ENCODE results near the gene CES3.

The CES3 gene

DNA sequence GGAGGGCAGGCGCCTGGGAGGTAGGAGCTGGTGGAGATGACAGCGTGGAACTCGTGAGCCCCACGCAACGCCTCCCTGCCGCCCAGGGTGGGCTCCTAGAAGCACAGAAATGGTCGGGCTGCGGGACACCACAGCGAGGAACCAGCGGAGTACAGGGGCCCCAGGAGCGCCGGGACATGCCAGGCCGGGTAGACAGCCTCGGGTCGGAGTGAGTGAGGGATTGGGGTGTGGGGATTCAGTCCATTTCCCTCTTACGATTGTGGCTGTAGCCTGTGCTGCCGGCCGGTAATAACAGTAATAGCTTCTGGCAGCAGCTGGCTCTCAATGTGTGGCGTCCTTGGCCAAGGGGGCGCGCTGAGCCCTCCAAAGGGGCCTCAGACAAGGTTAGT is 12.2 kb upstream of the CES3 start:
- Histone ChIP-seq H3K4me3 (ENCODE audit: insufficient read depth in 1 of 2, low read depth in 1 of 2, low read length in 2 of 2) (peak overlapping the region in 1 of 2 experiments; percentile 74), H4K91ac (ENCODE audit: low read length) (no peak overlapping the region), H2BK12ac (ENCODE audit: low read length in 2 of 2) (no peak overlapping the region), H3K9me3 (ENCODE audit: control insufficient read depth, low read length) (peaks cover 4% of the 10 kb centered on the region), H2AK5ac (ENCODE audit: low read length, severe bottlenecking) (no peak overlapping the region), H3K27ac (ENCODE audit: low read length, poor library complexity, severe bottlenecking) (no peak overlapping the region), H3K4ac (ENCODE audit: low read depth in 1 of 2, low read length in 2 of 2) (no peak overlapping the region), H3K4me2 (ENCODE audit: low read length, poor library complexity, severe bottlenecking) (no peak overlapping the region), H3K14ac (ENCODE audit: low read length in 2 of 2) (no peak overlapping the region), H2BK15ac (ENCODE audit: low read depth, poor library complexity, severe bottlenecking) (no peak overlapping the region), H2BK120ac (ENCODE audit: low read depth, low read length) (no peak overlapping the region), H3K9ac (ENCODE audit: low read length) (peak overlapping the region; percentile 68), H3K4me1 (ENCODE audit: control insufficient read depth, insufficient read depth, low read depth, low read length) (peaks cover 7% of the 10 kb centered on the region), H3K79me1 (replicated peaks; ENCODE audit: low read length, poor library complexity, severe bottlenecking) (no peaks in the 10 kb centered on the region), H3K18ac (ENCODE audit: low read depth in 1 of 2, low read length in 2 of 2) (peak overlapping the region in 1 of 2 experiments; percentile 70), H2BK5ac (ENCODE audit: low read depth, low read length, poor library complexity, severe bottlenecking) (no peak overlapping the region), H4K8ac (ENCODE audit: low read length) (no peak overlapping the region), H2AFZ (ENCODE audit: low read depth, low read length) (no peak overlapping the region), H3K23ac (ENCODE audit: low read length in 2 of 2) (no peak overlapping the region), H3K27me3 (ENCODE audit: control insufficient read depth in 1 of 2, insufficient read depth in 1 of 2, low read length in 2 of 2) (peaks cover 14 to 15% of the 10 kb centered on the region in 2 experiments), H3K36me3 (ENCODE audit: control insufficient read depth in 1 of 2, insufficient read depth in 2 of 2, low read depth in 1 of 2, low read length in 2 of 2) (peaks cover 2 to 3% of the 10 kb centered on the region in 2 experiments)
- 66% methylated on average over 21 of the region's 21 CpGs for WGBS
- no peak for DNase-seq

DNA sequence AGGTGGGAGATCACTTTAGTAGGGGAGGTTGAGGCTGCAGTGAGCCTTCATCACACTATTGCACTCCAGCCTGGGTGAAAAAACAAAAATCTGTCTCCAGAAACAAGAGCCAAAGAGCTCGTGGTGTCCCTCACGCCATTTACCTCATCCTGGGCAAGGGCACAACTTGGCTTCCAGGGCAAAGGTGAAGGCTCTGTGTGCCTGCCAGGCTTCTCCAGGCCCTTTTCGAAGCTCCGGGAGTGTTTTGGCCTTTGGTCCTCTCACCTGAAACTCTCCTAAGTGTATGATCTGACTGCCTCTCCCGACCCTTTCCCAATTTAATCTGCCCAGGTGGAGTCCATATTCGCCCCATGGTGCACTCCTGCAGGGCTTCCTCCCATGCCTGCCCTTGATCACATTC is 11.6 kb upstream of the CES3 start:
- H3K18ac ChIP-seq (ENCODE audit: low read depth in 1 of 2, low read length in 2 of 2): no peak overlapping the region
- no peak overlapping the region for H2BK5ac ChIP-seq (ENCODE audit: low read depth, low read length, poor library complexity, severe bottlenecking)
- no peak overlapping the region for H4K91ac ChIP-seq (ENCODE audit: low read length)
- H4K8ac ChIP-seq (ENCODE audit: low read length): no peak overlapping the region
- no peak overlapping the region for H2BK15ac ChIP-seq (ENCODE audit: low read depth, poor library complexity, severe bottlenecking)
- no peak overlapping the region for H2BK120ac ChIP-seq (ENCODE audit: low read depth, low read length)
- no peak overlapping the region for H3K4me2 ChIP-seq (ENCODE audit: low read length, poor library complexity, severe bottlenecking)
- no peak overlapping the region for H3K4ac ChIP-seq (ENCODE audit: low read depth in 1 of 2, low read length in 2 of 2)
- no peak overlapping the region for H3K4me3 ChIP-seq (ENCODE audit: insufficient read depth in 1 of 2, low read depth in 1 of 2, low read length in 2 of 2)
- 75% methylated on average over 6 of the region's 6 CpGs for WGBS
- no peaks in the 10 kb centered on the region for H3K36me3 ChIP-seq (ENCODE audit: control insufficient read depth in 1 of 2, insufficient read depth in 2 of 2, low read depth in 1 of 2, low read length in 2 of 2)
- H2AK5ac ChIP-seq (ENCODE audit: low read length, severe bottlenecking): no peak overlapping the region
- H3K27me3 ChIP-seq (ENCODE audit: control insufficient read depth in 1 of 2, insufficient read depth in 1 of 2, low read length in 2 of 2): peaks cover 14 to 15% of the 10 kb centered on the region in 2 experiments
- H3K14ac ChIP-seq (ENCODE audit: low read length in 2 of 2): no peak overlapping the region
- H3K79me1 ChIP-seq (replicated peaks; ENCODE audit: low read length, poor library complexity, severe bottlenecking): no peaks in the 10 kb centered on the region
- H3K4me1 ChIP-seq (ENCODE audit: control insufficient read depth, insufficient read depth, low read depth, low read length): peaks cover 7% of the 10 kb centered on the region
- no peak overlapping the region for H3K23ac ChIP-seq (ENCODE audit: low read length in 2 of 2)
- peaks cover 4% of the 10 kb centered on the region for H3K9me3 ChIP-seq (ENCODE audit: control insufficient read depth, low read length)
- no peak overlapping the region for H3K9ac ChIP-seq (ENCODE audit: low read length)
- no peak overlapping the region for H2BK12ac ChIP-seq (ENCODE audit: low read length in 2 of 2)
- no peak for DNase-seq
- H3K27ac ChIP-seq (ENCODE audit: low read length, poor library complexity, severe bottlenecking): no peak overlapping the region
- no peak overlapping the region for H2AFZ ChIP-seq (ENCODE audit: low read depth, low read length)

DNA sequence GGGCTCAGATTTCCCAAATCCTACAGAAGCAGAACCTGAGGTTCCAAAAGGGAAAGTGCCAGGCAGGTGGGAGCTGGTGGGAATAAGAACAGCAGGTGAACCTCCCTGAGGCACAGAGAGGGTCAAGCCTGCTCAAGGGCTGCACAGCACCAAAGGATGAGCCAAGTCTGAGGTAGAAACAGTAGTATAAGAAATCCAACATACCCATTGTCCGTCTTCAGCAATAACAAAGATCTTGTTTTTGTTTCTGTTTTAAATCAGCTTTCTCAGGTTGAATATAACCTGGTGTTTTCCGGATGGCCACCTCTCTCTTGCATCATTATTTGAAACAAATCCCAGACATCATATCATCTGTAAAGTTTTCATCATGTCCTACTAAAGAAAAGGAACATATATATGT is 10.6 kb upstream of the CES3 start:
- Histone ChIP-seq H3K4ac (ENCODE audit: low read depth in 1 of 2, low read length in 2 of 2) (no peak overlapping the region), H4K91ac (ENCODE audit: low read length) (no peak overlapping the region), H3K4me1 (ENCODE audit: control insufficient read depth, insufficient read depth, low read depth, low read length) (peaks cover 7% of the 10 kb centered on the region), H3K18ac (ENCODE audit: low read depth in 1 of 2, low read length in 2 of 2) (no peak overlapping the region), H2BK15ac (ENCODE audit: low read depth, poor library complexity, severe bottlenecking) (no peak overlapping the region), H2AK5ac (ENCODE audit: low read length, severe bottlenecking) (no peak overlapping the region), H2BK5ac (ENCODE audit: low read depth, low read length, poor library complexity, severe bottlenecking) (no peak overlapping the region), H2BK120ac (ENCODE audit: low read depth, low read length) (no peak overlapping the region), H3K4me3 (ENCODE audit: insufficient read depth in 1 of 2, low read depth in 1 of 2, low read length in 2 of 2) (no peak overlapping the region), H3K36me3 (ENCODE audit: control insufficient read depth in 1 of 2, insufficient read depth in 2 of 2, low read depth in 1 of 2, low read length in 2 of 2) (no peaks in the 10 kb centered on the region), H3K79me1 (replicated peaks; ENCODE audit: low read length, poor library complexity, severe bottlenecking) (no peaks in the 10 kb centered on the region), H2AFZ (ENCODE audit: low read depth, low read length) (no peak overlapping the region), H3K14ac (ENCODE audit: low read length in 2 of 2) (no peak overlapping the region), H3K23ac (ENCODE audit: low read length in 2 of 2) (no peak overlapping the region), H3K9ac (ENCODE audit: low read length) (no peak overlapping the region), H3K9me3 (ENCODE audit: control insufficient read depth, low read length) (peaks cover 4% of the 10 kb centered on the region), H4K8ac (ENCODE audit: low read length) (no peak overlapping the region), H3K27ac (ENCODE audit: low read length, poor library complexity, severe bottlenecking) (no peak overlapping the region), H2BK12ac (ENCODE audit: low read length in 2 of 2) (no peak overlapping the region), H3K27me3 (ENCODE audit: control insufficient read depth in 1 of 2, insufficient read depth in 1 of 2, low read length in 2 of 2) (peaks cover 14 to 15% of the 10 kb centered on the region in 2 experiments), H3K4me2 (ENCODE audit: low read length, poor library complexity, severe bottlenecking) (no peak overlapping the region)
- 100% methylated on average over 1 of the region's 2 CpGs for WGBS
- DNase-seq: no peak

DNA sequence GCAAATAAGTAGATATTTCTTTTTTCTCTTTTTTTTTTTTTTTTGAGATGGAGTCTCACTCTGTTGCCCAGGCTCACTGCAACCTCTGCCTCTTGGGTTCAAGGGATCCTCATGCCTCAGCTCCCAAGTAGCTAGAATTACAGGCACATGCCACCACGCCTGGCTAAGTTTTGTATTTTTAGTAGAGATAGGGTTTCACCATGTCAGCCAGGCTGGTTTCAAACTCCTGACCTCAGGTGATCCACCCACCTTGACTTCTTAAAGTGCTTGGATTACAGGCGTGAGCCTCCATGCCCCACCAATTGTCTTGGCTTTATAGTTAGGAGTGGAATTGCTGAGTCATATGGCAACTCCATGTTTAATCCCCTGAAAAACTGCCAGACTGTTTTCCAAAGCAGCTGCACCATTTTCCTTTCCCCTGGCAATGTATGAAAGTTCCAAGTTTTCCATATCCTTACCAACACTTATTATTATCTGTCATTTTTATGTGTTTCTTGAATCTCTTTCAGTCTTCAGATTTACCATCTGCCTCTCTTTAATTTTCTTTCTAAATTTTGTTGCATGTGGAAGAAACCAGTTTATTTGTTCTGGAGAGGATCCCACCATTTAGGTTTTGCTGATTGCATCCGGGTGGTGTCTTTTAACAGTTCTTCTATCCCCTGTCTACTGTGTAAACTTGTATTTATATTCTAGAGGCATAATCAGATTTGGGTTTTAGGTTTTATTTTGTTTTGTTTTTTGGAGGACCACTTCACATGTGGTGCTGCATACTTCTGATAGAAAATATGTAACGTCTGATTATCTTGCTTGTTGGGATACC is 9.9 kb upstream of the CES3 start:
- H4K91ac ChIP-seq (ENCODE audit: low read length): no peak overlapping the region
- H3K27me3 ChIP-seq (ENCODE audit: control insufficient read depth in 1 of 2, insufficient read depth in 1 of 2, low read length in 2 of 2): peaks cover 14 to 15% of the 10 kb centered on the region in 2 experiments
- H4K8ac ChIP-seq (ENCODE audit: low read length): no peak overlapping the region
- no peak overlapping the region for H3K23ac ChIP-seq (ENCODE audit: low read length in 2 of 2)
- H3K36me3 ChIP-seq (ENCODE audit: control insufficient read depth in 1 of 2, insufficient read depth in 2 of 2, low read depth in 1 of 2, low read length in 2 of 2): no peaks in the 10 kb centered on the region
- H3K18ac ChIP-seq (ENCODE audit: low read depth in 1 of 2, low read length in 2 of 2): no peak overlapping the region
- H3K4me3 ChIP-seq (ENCODE audit: insufficient read depth in 1 of 2, low read depth in 1 of 2, low read length in 2 of 2): no peak overlapping the region
- no peak overlapping the region for H3K9ac ChIP-seq (ENCODE audit: low read length)
- H2BK12ac ChIP-seq (ENCODE audit: low read length in 2 of 2): no peak overlapping the region
- peaks cover 7% of the 10 kb centered on the region for H3K4me1 ChIP-seq (ENCODE audit: control insufficient read depth, insufficient read depth, low read depth, low read length)
- DNase-seq: no peak
- peaks cover 4% of the 10 kb centered on the region for H3K9me3 ChIP-seq (ENCODE audit: control insufficient read depth, low read length)
- no peak overlapping the region for H2AFZ ChIP-seq (ENCODE audit: low read depth, low read length)
- no peaks in the 10 kb centered on the region for H3K79me1 ChIP-seq (replicated peaks; ENCODE audit: low read length, poor library complexity, severe bottlenecking)
- H3K4me2 ChIP-seq (ENCODE audit: low read length, poor library complexity, severe bottlenecking): no peak overlapping the region
- no peak overlapping the region for H3K27ac ChIP-seq (ENCODE audit: low read length, poor library complexity, severe bottlenecking)
- no peak overlapping the region for H2BK5ac ChIP-seq (ENCODE audit: low read depth, low read length, poor library complexity, severe bottlenecking)
- WGBS: 96% methylated on average over 2 of the region's 4 CpGs
- no peak overlapping the region for H3K4ac ChIP-seq (ENCODE audit: low read depth in 1 of 2, low read length in 2 of 2)
- no peak overlapping the region for H2AK5ac ChIP-seq (ENCODE audit: low read length, severe bottlenecking)
- H3K14ac ChIP-seq (ENCODE audit: low read length in 2 of 2): no peak overlapping the region
- H2BK120ac ChIP-seq (ENCODE audit: low read depth, low read length): no peak overlapping the region
- H2BK15ac ChIP-seq (ENCODE audit: low read depth, poor library complexity, severe bottlenecking): no peak overlapping the region
